AG04450 (cell line): ENCODE results near the gene CGREF1. TPM values are rescaled to one million over a fixed set of nuclear protein-coding genes. Genes with fewer than 3 reads are reported as not detected.

Experiments used
- CTCF ChIA-PET: fragments of 300-600, 350-600 bp; formaldehyde crosslinking; extraction: SDS; loops from one replicate; lab custom pipeline; 2022; ENCODE audit warnings: antibody characterized with exemption, inconsistent platforms; lab: Charles Lee
- POLR2A ChIA-PET: fragments of 350-600 bp; formaldehyde crosslinking; extraction: SDS; loops from one replicate; lab custom pipeline; 2021; ENCODE audit warnings: antibody characterized with exemption, inconsistent platforms; lab: Yijun Ruan, JAX
- DNase-seq: peaks from one replicate; pipeline ENCODE4 v3.0.0-alpha.2; 2011; ENCODE audit warnings: low read depth, low spot score
- H3K27ac ChIP-seq: one replicate; pipeline ENCODE4 v1.5.1; 2012; ENCODE audit warnings: low read depth, low read length, control low read depth
- H3K27me3 ChIP-seq: one replicate; pipeline ENCODE4 v1.6.0; 2012; ENCODE audit warnings: low read length; ENCODE audit not compliant: control insufficient read depth, insufficient read depth
- H3K4me3 ChIP-seq: 2 replicates; pipeline ENCODE4 v1.5.1; 2011; ENCODE audit warnings: mild to moderate bottlenecking, low read depth, low read length, control low read depth
- H3K9me3 ChIP-seq: 2 replicates; pipeline ENCODE4 v1.5.1; 2012; ENCODE audit warnings: low read length; ENCODE audit not compliant: control insufficient read depth, insufficient read depth
- CTCF ChIP-seq: IDR thresholded peaks from 2 replicates; pipeline ENCODE4 v1.5.1; 2011; ENCODE audit warnings: low read depth, low read length, control low read depth, inconsistent platforms
- polyA plus RNA-seq: library from polyadenylated mRNA; depleted of rRNA; stranded (reverse); fragments of >200 nt; gene quantifications from 2 replicates; pipeline ENCODE4 v1.2.3, GENCODE V29; 2011

The CGREF1 gene
- polyA plus RNA-seq, 1 experiment = 0.71 TPM

- Histone ChIP-seq H3K9me3 (no peaks in the 10 kb centered on the region; the same call in 1 of the 2 replicates), H3K27me3 (peaks cover 24% of the 10 kb centered on the region), H3K4me3 (no peak overlapping the region), H3K27ac (no peak overlapping the region)
- ChIA-PET CTCF (interaction anchor here (1.1 to 1.5 kb wide), 2 partner anchors 14 to 44 kb away, joined by 3 to 5 read pairs; partner anchors contain the start of gene PREB), POLR2A (interaction anchor here (0.5 kb wide), 1 partner anchor 57 kb away, joined by 3 read pairs; no protein-coding TSS in a partner anchor)
- no peak for DNase-seq
- no peak for TF ChIP-seq CTCF
These were observed 29.0 kb upstream of the CGREF1 start for GRCh38 chr2:27147935-27148334.

- Histone ChIP-seq H3K27ac (no peak overlapping the region), H3K4me3 (no peak overlapping the region), H3K9me3 (peaks cover 6% of the 10 kb centered on the region), H3K27me3 (peaks cover 29% of the 10 kb centered on the region)
- POLR2A ChIA-PET = no interaction called here
- CTCF ChIA-PET = no interaction called here
- DNase-seq = no peak
- TF ChIP-seq CTCF = no peak
These were observed 26.8 kb upstream of the CGREF1 start for GRCh38 chr2:27145682-27146081.

GRCh38 chr2:27143285-27143684 lies 24.4 kb upstream of the CGREF1 start:
- POLR2A ChIA-PET = no interaction called here
- Histone ChIP-seq H3K27ac (no peak overlapping the region), H3K9me3 (peaks cover 6% of the 10 kb centered on the region), H3K4me3 (no peak overlapping the region), H3K27me3 (peaks cover 26% of the 10 kb centered on the region)
- CTCF ChIA-PET = no interaction called here
- TF ChIP-seq CTCF = no peak
- DNase-seq = no peak

- TF ChIP-seq CTCF = no peak
- H3K27me3 ChIP-seq = peaks cover 30% of the 10 kb centered on the region
- ChIA-PET CTCF (no interaction called here), POLR2A (no interaction called here)
- no peak for DNase-seq
- H3K4me3 ChIP-seq = no peak within 1 kb of the TSS
- H3K27ac ChIP-seq = no peak within 1 kb of the TSS
- H3K9me3 ChIP-seq = peaks cover 6% of the 10 kb centered on the region
These were observed 20.4 kb upstream of the CGREF1 start, which contains the start of gene PRR30 for GRCh38 chr2:27139310-27139709. TSS of gene PRR30 (minus strand) at chr2:27139410. CDS start at chr2:27138329, 1,081 bp downstream.

- H3K9me3 ChIP-seq = peaks cover 9% of the 10 kb centered on the region
- DNase-seq = no peak
- no peak overlapping the region for H3K27ac ChIP-seq
- H3K4me3 ChIP-seq = no peak overlapping the region
- no peak for TF ChIP-seq CTCF
- peaks cover 24% of the 10 kb centered on the region for H3K27me3 ChIP-seq
- ChIA-PET CTCF (no interaction called here), POLR2A (no interaction called here)
These were observed 19.2 kb upstream of the CGREF1 start for GRCh38 chr2:27138111-27138510.
